ENCODE data around the gene EGFL7.
A peak's percentile ranks its signal among the peaks of the same experiment; 100 is the strongest.

EGFL7 gene

DNA sequence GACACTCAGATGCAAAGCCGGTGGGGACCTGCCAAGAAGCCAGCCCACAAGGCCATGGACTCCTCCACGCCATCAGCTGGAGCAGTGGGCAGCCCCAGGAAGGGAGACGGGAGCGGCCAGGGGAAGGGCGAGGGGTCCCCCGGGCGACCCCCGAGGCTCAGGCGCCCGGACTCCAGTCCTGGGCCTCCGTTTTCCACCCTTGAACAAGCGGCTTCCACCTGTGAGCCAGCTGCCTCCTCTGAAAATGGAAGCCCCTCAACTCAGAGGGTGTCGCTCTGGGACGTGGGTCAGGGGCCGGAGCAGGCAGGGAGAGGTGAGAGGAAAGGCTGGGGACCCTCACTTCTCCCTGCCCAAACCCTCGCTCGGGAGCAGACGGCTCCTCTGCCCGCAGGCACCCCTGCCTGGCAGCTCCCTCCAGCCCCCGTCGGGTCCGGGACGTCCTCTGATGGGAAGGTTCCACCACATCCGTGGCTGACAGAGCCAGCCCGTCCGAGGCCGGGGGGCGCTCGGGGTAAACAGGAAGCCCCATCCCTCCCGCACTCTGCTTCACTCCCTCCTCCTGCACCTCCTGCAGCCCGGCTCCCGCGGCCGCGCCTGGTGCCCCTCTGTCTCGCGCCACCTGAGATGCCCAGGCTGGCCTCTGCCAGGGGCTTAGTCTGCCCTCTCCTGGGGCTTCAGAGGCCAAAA, 3.7 kb upstream of the EGFL7 start:
- DNase-seq (ENCODE audit: low read depth in 1 of 2, low spot score in 1 of 2): no peak

DNA sequence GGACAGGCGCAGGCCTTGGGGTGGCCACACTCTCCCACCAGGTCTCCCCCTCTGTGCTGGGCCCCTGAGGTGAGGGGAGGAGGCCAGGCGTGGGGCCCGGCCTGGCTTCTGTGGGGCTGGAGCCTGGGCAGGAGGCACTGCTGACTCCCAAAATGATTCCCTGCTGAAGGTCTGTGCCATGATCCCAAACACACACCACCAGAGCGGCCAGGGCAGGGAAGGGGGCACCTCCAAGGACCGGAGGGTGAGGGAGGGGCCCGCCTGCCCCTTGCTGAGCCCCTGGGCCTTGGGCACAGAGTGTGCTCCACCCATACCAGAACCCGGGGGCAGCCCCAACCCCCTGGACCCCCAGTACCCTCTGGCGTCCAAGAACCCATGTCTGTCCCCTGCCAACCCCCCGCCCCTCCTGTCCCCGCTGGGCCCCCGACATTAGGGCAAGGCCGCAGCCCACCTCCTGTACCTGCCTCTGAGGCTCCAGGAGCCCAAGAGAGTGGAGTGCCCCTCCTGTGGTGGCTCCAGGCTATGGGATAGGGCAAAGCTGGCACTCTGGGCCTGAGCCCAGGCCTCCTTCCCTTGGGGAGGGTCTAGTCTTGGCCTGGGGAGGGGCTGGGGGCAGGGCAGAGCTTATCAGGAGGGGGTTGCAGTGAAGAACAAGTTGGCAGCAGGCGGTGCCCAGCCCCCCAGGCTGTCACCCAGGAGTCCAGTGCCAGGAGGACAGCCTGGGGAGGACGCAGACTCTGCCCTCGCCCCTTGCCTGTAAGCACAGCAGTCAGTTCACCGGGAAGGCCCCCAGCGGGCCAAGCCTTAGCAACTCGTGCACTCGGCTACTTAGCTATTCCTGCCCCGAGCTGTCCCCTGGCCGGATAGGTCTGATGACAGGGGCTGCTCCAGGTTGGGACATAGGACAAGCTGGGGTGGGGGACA, 2.6 kb upstream of the EGFL7 start:
- no peak for DNase-seq (ENCODE audit: low read depth in 1 of 2, low spot score in 1 of 2)

DNA sequence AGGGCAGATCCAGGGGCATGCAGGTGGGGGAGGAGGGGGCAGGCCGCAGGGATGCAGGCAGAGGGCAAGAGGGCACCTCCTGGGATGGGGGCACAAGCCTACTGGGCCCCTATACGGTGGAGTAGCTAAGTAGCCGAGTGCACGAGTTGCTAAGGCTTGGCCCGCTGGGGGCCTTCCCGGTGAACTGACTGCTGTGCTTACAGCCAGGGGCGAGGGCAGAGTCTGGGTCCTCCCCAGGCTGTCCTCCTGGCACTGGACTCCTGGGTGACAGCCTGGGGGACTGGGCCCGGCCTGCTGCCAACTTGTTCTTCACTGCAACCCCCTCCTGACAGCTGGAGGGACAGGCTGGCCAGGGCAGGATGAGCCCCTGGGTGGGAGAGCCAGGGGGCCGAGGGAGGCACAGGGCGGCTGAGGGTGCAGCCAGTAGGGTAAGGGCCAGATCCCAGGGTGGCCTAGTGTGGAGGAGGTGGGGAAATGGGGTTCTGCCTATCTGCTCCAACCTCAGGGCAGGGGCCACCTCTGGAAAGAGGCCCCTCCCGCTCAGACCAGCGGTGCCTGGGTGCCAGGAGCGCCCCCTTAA, 1.7 kb upstream of the EGFL7 start:
- no peak for DNase-seq (ENCODE audit: low read depth in 1 of 2, low spot score in 1 of 2)

DNA sequence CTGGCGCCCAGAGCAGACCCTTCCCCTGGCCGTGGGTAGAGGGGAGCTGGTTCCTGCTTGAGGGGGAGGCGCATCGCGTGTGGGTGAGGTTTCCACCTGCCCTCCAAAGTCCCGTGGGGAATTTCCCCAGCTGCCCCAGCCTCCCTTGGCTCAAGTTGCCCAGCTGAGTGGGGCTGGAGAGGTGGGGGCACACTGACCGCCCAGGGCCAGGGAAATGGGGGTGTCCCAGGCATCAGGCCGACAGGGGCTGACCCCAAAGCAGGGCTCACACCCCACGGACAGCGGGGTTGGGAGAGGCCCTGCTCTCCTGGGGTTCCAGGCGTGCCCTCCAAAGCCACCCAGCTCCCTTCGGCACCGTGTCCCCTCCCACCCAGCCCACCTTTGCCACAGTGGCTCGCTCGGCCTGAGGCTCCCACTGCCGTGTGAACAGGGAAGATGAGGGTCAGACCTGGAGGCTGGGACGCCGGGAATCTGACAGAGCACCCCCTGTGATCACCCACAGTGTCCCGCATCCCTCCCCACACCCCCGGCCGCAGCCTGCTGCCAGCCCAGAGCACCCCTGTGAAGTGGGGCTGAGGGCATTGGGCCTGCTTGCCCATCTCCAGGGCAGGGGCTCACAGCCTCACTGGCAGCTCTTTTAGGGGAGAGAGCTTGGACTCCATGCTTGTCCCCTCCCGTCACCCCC, 933 bp upstream of the EGFL7 start:
- no peak for DNase-seq (ENCODE audit: low read depth in 1 of 2, low spot score in 1 of 2)

DNA sequence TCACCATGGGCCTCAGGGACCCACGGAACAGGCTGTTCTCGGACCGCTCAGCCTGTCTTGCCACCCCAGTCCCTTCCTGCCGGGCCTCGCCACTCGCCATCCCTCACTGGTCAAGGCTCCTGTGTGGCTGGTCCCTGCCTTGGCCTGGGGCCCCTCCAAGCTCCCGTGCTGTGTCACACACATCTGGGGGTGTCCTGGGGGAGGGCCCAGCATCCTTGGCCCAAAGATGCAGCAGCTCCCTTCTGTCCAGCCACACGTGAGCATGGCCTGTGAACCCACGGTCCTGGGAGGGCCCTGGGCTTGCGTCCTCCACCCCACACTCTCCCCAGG, 425 bp upstream of the EGFL7 start:
- no peak for DNase-seq (ENCODE audit: low read depth in 1 of 2, low spot score in 1 of 2)

DNA sequence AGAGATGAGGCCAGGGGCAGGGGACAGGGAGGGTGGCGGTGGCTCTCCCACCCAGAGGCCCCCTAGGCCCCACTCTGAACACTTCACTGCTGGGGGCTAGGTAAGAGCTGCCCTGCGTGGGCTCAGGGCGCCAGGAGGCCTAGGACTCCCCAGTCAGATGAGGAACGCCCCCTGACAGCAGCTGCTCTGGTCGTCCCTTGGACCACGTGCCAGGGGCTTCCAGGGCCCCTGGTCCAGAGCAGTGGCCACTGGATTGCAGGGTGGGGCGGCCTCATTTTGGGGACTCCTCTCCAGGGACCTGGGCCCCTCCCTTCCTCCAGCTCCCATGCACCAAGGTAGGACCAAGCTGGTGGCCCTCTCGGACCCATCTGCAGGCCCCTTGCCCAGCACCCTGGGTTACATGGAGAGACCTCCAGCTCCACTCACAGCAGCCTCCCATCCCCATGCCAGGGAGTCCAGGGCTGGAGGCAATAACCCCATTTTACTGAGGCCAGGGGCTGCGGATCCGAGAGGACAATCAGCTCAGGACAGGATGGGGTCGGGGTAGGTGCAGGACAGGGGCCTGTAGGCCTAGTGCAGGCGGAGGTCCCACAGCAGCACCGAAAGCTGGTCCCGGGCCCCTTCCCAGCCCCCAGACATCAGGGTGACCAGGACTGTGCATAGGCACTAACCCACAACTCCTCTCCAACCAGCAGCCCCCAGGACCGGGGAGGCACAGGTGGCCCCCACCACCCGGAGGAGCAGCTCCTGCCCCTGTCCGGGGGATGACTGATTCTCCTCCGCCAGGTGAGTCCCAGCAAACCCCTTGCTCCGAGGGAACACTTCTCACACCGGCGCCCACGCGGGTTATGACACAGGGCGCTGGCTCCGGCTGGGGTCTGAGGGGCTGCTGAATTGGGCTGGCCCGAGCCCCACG, 1.5 kb downstream of the EGFL7 start:
- DNase-seq (ENCODE audit: low read depth in 1 of 2, low spot score in 1 of 2): no peak

DNA sequence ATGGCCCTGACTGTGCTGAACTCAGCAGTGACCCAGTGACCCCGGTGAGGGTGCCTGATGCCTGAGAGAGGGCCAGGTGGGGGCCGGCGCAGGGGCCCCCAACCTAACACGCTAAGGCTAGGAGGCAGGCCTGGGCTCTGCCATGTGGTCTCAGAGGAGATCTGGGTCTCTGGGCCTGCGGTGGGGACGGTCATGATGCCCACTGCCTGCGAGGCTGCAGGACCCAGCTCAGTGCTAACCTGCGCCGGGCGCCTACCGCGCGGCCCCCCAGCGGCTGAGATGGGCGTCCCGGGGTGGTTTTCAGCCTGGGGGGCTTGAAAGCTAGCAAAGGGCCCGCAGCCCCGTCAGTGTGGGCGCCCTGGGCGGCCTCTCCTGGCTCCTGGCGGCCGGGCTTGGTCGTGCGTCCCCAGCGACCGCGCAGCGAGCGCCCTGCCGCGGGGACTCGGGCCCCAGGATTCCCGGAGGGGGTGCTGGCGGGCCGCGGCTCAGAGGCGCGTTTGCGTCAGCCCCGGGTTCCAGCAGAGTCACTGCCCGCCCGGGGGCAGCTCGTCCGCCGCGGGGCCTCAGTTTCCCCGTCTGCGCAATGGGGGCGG, 2.5 kb downstream of the EGFL7 start:
- DNase-seq (ENCODE audit: low read depth in 1 of 2, low spot score in 1 of 2): no peak

DNA sequence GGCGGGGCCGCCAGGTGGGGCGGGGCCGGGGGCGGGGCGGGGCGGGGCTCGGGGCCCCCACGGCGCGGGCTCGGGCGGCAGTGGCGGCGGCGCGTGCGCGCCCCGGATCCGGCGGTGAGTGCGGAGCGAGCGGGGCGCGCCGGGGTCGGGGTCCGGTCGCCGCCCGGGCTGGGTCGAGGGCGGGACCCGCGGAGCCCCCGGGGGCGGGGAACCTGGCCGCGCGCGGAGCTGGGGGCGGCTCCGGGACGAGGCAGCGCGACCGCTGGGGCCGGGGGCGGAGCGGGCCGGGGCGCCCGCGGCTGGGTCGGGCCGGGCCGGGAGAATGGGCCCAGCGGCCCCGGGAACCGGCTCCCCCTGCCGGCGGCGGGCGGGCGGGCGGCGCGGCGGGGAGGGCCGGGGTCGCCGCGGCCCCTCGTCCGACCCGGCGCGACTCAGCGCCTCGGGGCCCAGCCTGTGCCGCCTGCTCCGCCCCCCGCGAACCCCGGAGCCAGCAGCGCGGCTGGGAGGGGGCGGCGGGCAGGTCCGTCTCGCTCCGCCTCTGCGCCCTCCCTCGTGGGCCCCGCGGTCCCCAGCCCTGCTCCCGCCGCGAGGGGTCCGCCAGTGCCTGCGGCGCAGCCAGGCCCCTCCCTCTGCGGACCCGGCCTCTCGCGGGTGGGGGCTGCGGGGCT, 3.1 kb downstream of the EGFL7 start:
- peak in 1 of 2 donors; percentile 15 for DNase-seq (ENCODE audit: low read depth in 1 of 2, low spot score in 1 of 2)

DNA sequence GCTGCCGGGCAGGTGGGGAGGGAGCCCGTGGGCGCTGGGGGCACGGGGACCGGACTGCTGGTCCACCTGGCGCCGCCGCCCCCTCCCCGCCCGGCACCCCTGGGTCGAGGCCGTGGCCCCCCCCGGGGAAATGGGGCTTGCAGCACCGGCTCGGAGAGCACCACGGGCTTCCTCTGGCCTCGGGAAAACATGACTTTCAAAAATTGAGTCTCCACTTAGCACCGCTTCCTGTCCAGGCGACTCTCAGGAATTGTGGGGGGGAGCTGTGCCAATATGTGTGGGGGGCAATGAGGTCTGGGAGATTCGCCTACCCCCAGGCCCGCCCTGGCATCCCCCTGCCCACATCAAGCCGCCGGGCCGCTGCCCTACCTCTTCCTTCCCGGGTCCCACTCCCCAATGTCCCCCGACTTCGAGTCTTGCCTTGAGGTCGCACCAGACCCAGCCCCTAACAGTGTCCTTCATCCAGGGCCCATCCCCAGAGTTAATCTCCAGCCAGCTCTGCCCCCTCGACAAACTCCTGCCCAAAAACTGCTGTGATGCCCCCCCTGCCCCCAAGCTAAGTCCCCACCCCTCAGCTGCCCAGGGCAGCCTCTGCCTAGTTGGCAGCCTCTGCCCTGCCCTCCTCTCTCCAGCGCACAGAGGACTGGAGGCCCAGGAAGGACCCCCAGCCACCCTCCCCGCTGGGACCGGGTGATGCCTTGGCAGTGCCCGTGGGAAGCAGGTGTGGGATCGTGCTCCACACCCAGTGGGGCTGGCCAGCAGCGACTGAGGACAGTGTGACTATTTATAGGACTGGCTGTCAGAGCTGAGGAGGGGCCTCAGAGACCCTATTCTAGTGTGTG, 3.9 kb downstream of the EGFL7 start:
- DNase-seq (ENCODE audit: low read depth in 1 of 2, low spot score in 1 of 2): no peak

DNA sequence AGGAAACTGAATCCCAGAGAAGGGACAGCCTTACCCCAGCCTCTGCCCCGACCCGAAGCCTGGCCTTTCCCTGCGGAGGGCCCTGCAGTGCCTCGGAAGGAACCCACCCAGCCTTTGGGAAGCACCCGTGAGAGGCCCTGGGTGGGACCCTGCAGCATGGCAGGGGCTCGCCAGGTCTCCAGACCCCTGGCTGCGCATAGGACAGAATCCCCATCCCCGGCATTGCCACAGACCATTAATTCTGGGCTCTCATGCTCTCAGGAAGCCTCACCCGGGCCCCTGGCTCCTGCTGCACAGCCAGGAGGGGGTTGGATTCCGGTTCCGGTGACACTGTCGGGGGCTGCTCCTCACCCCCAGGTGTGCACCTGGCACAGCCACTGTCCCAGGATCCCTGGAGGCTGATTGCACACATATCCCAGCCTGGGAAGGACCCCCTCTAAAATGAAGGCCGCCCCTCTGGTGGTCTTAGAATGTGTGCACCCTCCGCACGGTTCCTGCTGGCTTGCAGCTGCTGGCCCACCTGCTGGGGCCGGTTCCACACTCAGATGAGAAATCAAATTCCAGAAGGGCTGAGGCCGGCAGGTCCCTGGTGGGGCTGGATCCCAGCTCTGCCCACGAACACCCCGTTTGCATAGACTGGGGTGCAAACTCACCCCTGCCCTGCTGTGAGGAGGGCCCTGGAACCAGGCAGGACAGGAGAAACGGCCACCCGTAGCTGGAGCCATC, 4.7 kb downstream of the EGFL7 start:
- no peak for DNase-seq (ENCODE audit: low read depth in 1 of 2, low spot score in 1 of 2)

DNA sequence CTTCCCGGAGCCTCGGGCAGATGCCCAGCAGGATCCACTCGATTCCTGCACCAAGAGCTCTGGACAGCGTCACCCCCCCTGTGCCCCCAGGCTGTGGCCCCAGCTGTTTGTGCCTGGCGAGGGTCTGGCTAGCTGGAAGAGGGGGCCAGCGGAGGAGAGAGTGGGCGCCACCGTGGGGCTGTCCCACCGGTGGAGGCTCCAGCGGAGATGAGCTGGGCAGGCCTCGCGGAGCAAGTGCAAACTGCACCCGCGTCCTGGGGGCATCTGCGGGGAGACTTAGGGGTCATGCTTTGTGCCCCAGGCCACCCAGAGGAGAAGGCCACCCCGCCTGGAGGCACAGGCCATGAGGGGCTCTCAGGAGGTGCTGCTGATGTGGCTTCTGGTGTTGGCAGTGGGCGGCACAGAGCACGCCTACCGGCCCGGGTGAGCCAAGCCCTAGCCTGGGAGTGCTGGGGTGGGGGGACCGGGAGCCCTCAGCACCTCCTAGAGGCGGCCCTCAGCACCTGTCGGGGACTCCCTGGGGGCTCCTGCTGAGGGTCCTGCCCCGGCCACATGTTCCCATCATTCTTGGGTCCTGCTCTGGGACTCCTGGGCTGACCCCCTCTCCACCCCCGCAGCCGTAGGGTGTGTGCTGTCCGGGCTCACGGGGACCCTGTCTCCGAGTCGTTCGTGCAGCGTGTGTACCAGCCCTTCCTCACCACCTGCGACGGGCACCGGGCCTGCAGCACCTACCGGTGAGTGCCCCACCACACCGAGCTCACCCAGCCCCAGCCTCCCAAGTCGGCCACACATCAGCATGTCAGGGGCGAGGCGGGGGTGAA, 5.4 kb downstream of the EGFL7 start:
- no peak for DNase-seq (ENCODE audit: low read depth in 1 of 2, low spot score in 1 of 2)

DNA sequence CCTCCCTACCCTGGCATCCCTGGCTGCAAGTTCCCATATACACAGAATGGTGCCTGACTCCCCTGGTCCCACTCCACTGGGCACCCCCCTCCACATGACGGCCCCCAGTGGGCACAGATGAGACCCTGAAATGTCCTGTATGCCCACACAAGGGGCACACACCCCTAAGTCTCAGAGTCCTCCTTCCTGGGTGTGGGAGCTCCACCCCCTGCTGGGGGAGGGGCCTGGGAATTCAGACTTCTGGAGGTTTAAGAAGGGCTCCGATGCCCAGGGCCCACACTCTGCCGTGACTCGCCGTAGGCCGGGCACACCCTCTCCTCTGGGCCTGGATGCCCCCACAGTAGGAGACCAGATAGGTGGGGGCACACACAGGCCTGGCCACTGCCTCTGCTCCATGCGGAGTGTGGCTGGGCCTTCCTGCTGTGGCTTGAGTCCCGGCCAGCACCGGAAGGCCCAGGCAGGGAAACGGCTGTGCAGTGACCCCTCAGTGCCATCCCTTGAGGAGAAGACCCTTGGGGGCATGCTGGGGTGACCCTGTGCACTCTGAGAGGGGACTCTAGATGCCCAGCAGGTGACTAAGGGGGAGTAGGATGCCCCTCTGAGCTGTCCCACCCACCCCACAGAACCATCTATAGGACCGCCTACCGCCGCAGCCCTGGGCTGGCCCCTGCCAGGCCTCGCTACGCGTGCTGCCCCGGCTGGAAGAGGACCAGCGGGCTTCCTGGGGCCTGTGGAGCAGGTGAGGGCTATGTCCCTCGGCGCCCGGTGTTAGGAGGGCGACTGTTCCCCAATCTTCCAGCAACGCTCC, 6.5 kb downstream of the EGFL7 start:
- no peak for DNase-seq (ENCODE audit: low read depth in 1 of 2, low spot score in 1 of 2)

DNA sequence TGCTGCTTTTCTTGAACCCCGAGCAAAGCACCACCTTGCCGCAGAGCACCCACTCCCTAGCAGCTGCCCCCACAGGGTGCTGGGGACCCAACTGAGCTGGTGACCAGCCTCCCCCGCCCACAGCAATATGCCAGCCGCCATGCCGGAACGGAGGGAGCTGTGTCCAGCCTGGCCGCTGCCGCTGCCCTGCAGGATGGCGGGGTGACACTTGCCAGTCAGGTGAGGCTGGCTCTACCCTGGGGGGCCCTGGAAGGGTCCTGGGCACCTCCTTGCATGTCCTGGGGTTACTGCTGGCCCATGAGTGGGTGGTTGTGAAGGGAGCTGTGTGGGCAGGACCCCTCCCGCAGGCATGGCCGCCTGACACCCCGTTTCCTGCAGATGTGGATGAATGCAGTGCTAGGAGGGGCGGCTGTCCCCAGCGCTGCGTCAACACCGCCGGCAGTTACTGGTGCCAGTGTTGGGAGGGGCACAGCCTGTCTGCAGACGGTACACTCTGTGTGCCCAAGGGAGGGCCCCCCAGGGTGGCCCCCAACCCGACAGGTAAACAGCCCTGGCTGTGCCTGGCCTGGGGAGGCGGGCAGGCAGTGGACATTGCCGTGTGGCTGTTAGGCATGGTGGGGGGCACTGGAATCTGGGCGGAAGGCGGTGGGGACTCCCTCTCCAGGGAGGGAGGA, 7.2 kb downstream of the EGFL7 start:
- DNase-seq (ENCODE audit: low read depth in 1 of 2, low spot score in 1 of 2): no peak

DNA sequence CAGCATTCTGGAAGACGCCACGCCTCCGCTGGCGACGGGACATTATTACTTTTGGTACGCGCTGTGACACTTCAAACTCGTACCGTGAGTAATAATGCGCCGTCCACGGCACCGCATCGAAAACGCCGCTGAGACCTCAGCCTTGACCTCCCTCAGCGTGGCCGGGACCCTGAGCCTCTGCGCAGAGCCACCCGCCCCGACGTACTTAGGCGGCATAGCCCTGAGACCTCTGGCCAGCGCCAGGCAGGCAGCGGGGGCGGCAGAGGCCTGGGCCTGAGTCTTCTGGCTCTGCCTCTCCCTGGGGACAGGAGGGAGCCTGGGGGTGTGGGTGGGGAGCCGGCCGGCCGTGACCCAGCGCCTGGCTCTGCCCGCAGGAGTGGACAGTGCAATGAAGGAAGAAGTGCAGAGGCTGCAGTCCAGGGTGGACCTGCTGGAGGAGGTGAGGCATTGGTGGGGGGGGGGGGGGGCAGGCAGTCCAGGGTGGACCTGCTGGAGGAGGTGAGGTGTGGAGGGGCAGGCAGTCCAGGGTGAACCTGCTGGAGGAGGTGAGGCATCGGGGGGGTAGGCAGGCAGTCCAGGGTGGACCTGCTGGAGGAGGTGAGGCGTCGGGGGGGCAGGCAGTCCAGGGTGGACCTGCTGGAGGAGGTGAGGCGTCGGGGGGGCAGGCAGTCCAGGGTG, 8.0 kb downstream of the EGFL7 start:
- no peak for DNase-seq (ENCODE audit: low read depth in 1 of 2, low spot score in 1 of 2)

DNA sequence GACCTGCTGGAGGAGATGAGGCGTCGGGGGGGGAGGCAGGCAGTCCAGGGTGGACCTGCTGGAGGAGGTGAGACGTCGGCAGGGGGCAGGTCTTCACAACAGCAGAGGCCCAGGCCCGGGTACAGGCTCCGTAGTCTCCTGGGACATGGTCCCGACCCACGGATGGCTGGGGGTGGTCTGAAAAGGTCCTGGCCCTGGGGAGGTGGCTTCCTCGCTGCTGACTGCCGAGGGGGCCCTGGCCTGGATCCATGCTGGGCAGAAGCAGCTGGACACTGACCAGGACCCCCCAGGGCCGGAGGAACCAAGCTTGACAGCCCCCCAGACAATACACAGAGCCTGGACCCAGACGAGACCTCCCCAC, 8.5 kb downstream of the EGFL7 start:
- no peak for DNase-seq (ENCODE audit: low read depth in 1 of 2, low spot score in 1 of 2)

Data from activated T-helper 1 cell treated with anti-CD3 and anti-CD28 coated beads, Interleukin-2, amount 50 U/mL, for 16 hours (primary cell).